Progenitor cell of endocrine pancreas (in vitro differentiated cells): ENCODE measurements around the gene DSCAML1. TPM values are rescaled to one million over a fixed set of nuclear protein-coding genes. Genes with fewer than 3 reads are reported as not detected.
A peak's percentile ranks its signal among the peaks of the same experiment; 100 is the strongest.

ENCODE experiments used
- DNase-seq: peaks from one replicate; pipeline ENCODE4 v3.0.0; 2021; ENCODE audit warnings: low spot score; ENCODE audit not compliant: unreplicated experiment
- H3K27ac Mint-ChIP-seq: 2 replicates; pipeline ENCODE4 v1.8.0; 2021; ENCODE audit warnings: mild to moderate bottlenecking, moderate library complexity, mixed read lengths
- H3K27me3 Mint-ChIP-seq: 2 replicates; pipeline ENCODE4 v1.8.0; 2021; ENCODE audit warnings: mixed read lengths
- H3K36me3 Mint-ChIP-seq: 2 replicates; pipeline ENCODE4 v1.8.0; 2022; ENCODE audit warnings: mixed read lengths; ENCODE audit not compliant: insufficient read depth
- H3K4me1 Mint-ChIP-seq: 2 replicates; pipeline ENCODE4 v1.8.0; 2021; ENCODE audit warnings: low read depth, mixed read lengths
- H3K4me3 Mint-ChIP-seq: 2 replicates; pipeline ENCODE4 v1.8.0; 2021; ENCODE audit warnings: low read depth, mild to moderate bottlenecking, moderate library complexity, mixed read lengths
- H3K9me3 Mint-ChIP-seq: 2 replicates; pipeline ENCODE4 v1.8.0; 2021; ENCODE audit warnings: low read depth, mixed read lengths
- CTCF ChIP-seq: fragments of 200-600 bp; sonication (generic); IDR thresholded peaks from one replicate; pipeline ENCODE4 v1.5.0; 2021; ENCODE audit warnings: antibody characterized with exemption, mild to moderate bottlenecking; ENCODE audit not compliant: unreplicated experiment
- total RNA-seq: library from RNA; stranded (reverse); gene quantifications from 2 replicates; pipeline ENCODE4 v1.2.1, GENCODE V29; 2021

The DSCAML1 gene
- total RNA-seq, 1 donor from 2014 or later, result 2.7 TPM

- Mint-ChIP-seq H3K27ac (no peak overlapping the region), H3K27me3 (peaks cover 17% of the 10 kb centered on the region), H3K4me1 (peaks cover 25% of the 10 kb centered on the region)
Measured at GRCh38 chr11:117745346-117745745, 51.7 kb downstream of the DSCAML1 start.

GRCh38 chr11:117744471-117745150 is 52.4 kb downstream of the DSCAML1 start:
- no peak overlapping the region for H3K4me3 Mint-ChIP-seq
- H3K36me3 Mint-ChIP-seq, result no peaks in the 10 kb centered on the region
- no peak overlapping the region for H3K27ac Mint-ChIP-seq
- TF ChIP-seq CTCF, result no peak
- peaks cover 21% of the 10 kb centered on the region for H3K4me1 Mint-ChIP-seq
- peaks cover 22% of the 10 kb centered on the region for H3K27me3 Mint-ChIP-seq
- H3K9me3 Mint-ChIP-seq, result no peaks in the 10 kb centered on the region
- DNase-seq, result no peak

More at GRCh38 chr11:117745346-117745745, 51.7 kb downstream of the DSCAML1 start:
- H3K4me3 Mint-ChIP-seq, result no peak overlapping the region
- DNase-seq, result no peak
- H3K36me3 Mint-ChIP-seq, result no peaks in the 10 kb centered on the region
- H3K9me3 Mint-ChIP-seq, result no peaks in the 10 kb centered on the region
- no peak for TF ChIP-seq CTCF

- no peaks in the 10 kb centered on the region for H3K36me3 Mint-ChIP-seq
- TF ChIP-seq CTCF, result no peak
- H3K9me3 Mint-ChIP-seq, result no peaks in the 10 kb centered on the region
- H3K27ac Mint-ChIP-seq, result peak overlapping the region; percentile 55
- no peak for DNase-seq
- peaks cover 29% of the 10 kb centered on the region for H3K27me3 Mint-ChIP-seq
- no peak overlapping the region for H3K4me3 Mint-ChIP-seq
- peaks cover 12% of the 10 kb centered on the region for H3K4me1 Mint-ChIP-seq
Measured at GRCh38 chr11:117743121-117743815, 53.7 kb downstream of the DSCAML1 start.

- H3K4me3 Mint-ChIP-seq, result no peak overlapping the region
- no peak overlapping the region for H3K27ac Mint-ChIP-seq
- no peaks in the 10 kb centered on the region for H3K36me3 Mint-ChIP-seq
- no peak for DNase-seq
- TF ChIP-seq CTCF, result no peak
- H3K9me3 Mint-ChIP-seq, result no peaks in the 10 kb centered on the region
- peaks cover 5% of the 10 kb centered on the region for H3K4me1 Mint-ChIP-seq
- H3K27me3 Mint-ChIP-seq, result peaks cover 38% of the 10 kb centered on the region
Measured at GRCh38 chr11:117738246-117738957, 58.6 kb downstream of the DSCAML1 start.

- Mint-ChIP-seq H3K4me3 (no peak overlapping the region), H3K4me1 (no peaks in the 10 kb centered on the region), H3K27me3 (peaks cover 36% of the 10 kb centered on the region), H3K9me3 (no peaks in the 10 kb centered on the region), H3K36me3 (no peaks in the 10 kb centered on the region), H3K27ac (no peak overlapping the region)
- TF ChIP-seq CTCF, result no peak
- DNase-seq, result no peak
Measured at GRCh38 chr11:117735350-117735977, 61.6 kb downstream of the DSCAML1 start.
